Measurements from ENCODE around the gene PGPEP1. TPM values are rescaled to one million over a fixed set of nuclear protein-coding genes. Genes with fewer than 3 reads are reported as not detected.

Gene PGPEP1
- total and polyA plus RNA-seq, 2 donors (not counting 3 experiments of a cell fraction or from before 2014, with no cell fraction given) = 9.9 to 27.2 TPM

DNA sequence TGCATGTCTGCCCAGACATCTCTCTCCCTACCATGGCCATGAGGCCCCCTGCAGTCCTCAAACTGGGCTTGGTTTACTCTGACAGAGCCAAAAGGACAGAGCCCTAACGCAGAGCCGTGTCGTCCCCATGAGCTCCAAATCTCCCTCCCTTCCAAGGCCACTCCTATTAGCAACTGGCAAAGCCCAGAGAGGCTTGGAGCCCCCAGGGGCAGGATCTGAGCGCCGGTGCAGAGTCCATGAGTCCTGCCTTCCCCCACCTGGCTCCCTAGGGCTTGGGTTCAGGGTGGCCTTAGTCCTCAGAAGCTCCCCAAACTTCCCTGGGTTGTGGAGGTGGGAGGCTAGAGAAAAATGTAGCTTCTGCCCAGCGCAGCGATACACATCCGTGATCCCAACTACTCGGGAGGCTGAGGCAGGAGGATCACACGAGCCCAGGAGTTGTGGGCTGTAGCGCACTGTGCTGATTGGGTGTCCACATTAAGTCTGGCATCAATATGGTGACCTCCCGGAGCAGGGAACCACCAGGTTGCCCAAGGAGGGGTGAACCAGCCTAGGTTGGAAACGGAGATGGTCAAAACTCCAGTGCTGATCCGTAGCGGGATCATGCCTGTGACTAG lies 7.4 kb upstream of the PGPEP1 start:
- Histone ChIP-seq H2AFZ (ENCODE audit: low read depth, low read length) (no peak overlapping the region), H3K27me3 (ENCODE audit: control insufficient read depth in 2 of 2, insufficient read depth in 2 of 2, low read length in 2 of 2) (peaks cover 0 to 4% of the 10 kb centered on the region in 2 experiments), H4K20me1 (replicated peaks; ENCODE audit: control insufficient read depth, extremely low read depth, insufficient read depth, low read length) (no peaks in the 10 kb centered on the region), H3K4me2 (ENCODE audit: insufficient read depth, low read length) (no peak overlapping the region), H3K9me3 (replicated peaks; ENCODE audit: control insufficient read depth, insufficient read depth, low read length) (no peaks in the 10 kb centered on the region), H3K4me1 (ENCODE audit: control insufficient read depth, extremely low read depth, insufficient read depth, low read length) (peaks cover 5% of the 10 kb centered on the region), H3K9me1 (replicated peaks; ENCODE audit: control insufficient read depth, extremely low read depth, insufficient read depth, low read length) (no peaks in the 10 kb centered on the region), H3K79me2 (ENCODE audit: control insufficient read depth, insufficient read depth, low read length) (no peaks in the 10 kb centered on the region), H3K9ac (replicated peaks; ENCODE audit: extremely low read depth, insufficient read depth, low read length) (no peak overlapping the region), H3K36me3 (ENCODE audit: control insufficient read depth in 2 of 2, extremely low read depth in 1 of 2, insufficient read depth in 2 of 2, low read length in 2 of 2) (no peaks in the 10 kb centered on the region), H3K4me3 (replicated peaks in 1 of 3; ENCODE audit: insufficient read depth in 1 of 3, low read depth in 1 of 3, low read length in 3 of 3) (no peak overlapping the region), H3K27ac (ENCODE audit: insufficient read depth, low read depth, low read length) (no peak overlapping the region)
- ChIA-PET CTCF (interaction anchor here (0.7 to 10.9 kb wide), 5 partner anchors 16 to 124 kb away, joined by 3 to 401 read pairs (median 4); partner anchors contain the start of gene JUND), POLR2A (no interaction called here)
- TF ChIP-seq POLR2AphosphoS5 (IDR thresholded peaks at IDR 0.05; ENCODE audit: insufficient read depth, low read depth, low read length) (no peak), GATA2 (IDR thresholded peaks at IDR 0.05; ENCODE audit: insufficient read depth, insufficient read length, low read depth, low read length) (no peak), EZH2 (IDR thresholded peaks at IDR 0.05; ENCODE audit: borderline replicate concordance, low read depth, low read length, severe bottlenecking) (no peak), POLR2A (IDR thresholded peaks at IDR 0.05; ENCODE audit: low read depth, low read length) (no peak), JUN (IDR thresholded peaks at IDR 0.05; ENCODE audit: borderline replicate concordance, insufficient read depth, insufficient read length, low read depth) (no peak), FOS (IDR thresholded peaks at IDR 0.05; ENCODE audit: borderline replicate concordance, insufficient read depth, low read length) (no peak), MYC (IDR thresholded peaks at IDR 0.05; ENCODE audit: low read depth, low read length) (no peak)
- TF ChIP-seq, protein P1, sequence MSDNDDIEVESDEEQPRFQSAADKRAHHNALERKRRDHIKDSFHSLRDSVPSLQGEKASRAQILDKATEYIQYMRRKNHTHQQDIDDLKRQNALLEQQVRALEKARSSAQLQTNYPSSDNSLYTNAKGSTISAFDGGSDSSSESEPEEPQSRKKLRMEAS (IDR thresholded peaks at IDR 0.05; ENCODE audit: insufficient read depth, insufficient read length) = no peak
- TF ChIP-seq, protein P2, sequence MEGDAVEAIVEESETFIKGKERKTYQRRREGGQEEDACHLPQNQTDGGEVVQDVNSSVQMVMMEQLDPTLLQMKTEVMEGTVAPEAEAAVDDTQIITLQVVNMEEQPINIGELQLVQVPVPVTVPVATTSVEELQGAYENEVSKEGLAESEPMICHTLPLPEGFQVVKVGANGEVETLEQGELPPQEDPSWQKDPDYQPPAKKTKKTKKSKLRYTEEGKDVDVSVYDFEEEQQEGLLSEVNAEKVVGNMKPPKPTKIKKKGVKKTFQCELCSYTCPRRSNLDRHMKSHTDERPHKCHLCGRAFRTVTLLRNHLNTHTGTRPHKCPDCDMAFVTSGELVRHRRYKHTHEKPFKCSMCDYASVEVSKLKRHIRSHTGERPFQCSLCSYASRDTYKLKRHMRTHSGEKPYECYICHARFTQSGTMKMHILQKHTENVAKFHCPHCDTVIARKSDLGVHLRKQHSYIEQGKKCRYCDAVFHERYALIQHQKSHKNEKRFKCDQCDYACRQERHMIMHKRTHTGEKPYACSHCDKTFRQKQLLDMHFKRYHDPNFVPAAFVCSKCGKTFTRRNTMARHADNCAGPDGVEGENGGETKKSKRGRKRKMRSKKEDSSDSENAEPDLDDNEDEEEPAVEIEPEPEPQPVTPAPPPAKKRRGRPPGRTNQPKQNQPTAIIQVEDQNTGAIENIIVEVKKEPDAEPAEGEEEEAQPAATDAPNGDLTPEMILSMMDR (IDR thresholded peaks at IDR 0.05; ENCODE audit: extremely low read depth in 1 of 2, insufficient read depth in 1 of 2, low read depth in 1 of 2, low read length in 2 of 2) = no peak
- DNase-seq (ENCODE audit: low read depth, low spot score) (no peak), FAIRE-seq (no peak)
- intact Hi-C loops (cut with micrococcal nuclease) (no loop called here), dilution Hi-C loops (cut with MboI; ENCODE audit: extremely low pct_ligation_motif_present, low sequenced_read_pairs) (no loop called here)
- no TSS peak for BruUV-seq (replicated peaks)
